Stimulated activated effector memory CD8-positive, alpha-beta T cell treated with anti-CD3 and anti-CD28 coated beads, Interleukin-12 subunit alpha, Interleukin-12 subunit beta, amount 100 ng/mL, for 72 hours (primary cell): ENCODE measurements around the gene PLEKHM2.
"Not testable (repeated sequence)": the region's sequence is repeated elsewhere in the genome, so short reads cannot be mapped to it uniquely, and the experiment has no call there.

Source experiments
- ATAC-seq: fragments of 150-1000 bp; cut with Tn5 transposase; 2 replicates; pipeline ENCODE4 v1.10.0; 2021
- DNase-seq, 2 donors: peaks; one replicate each; pipeline ENCODE4 v3.0.0; 2021 to 2022; ENCODE audit warnings: low spot score in 2 of 2
- H3K27ac Mint-ChIP-seq: one replicate; pipeline ENCODE4 v1.8.0; 2022; ENCODE audit warnings: mild to moderate bottlenecking, mixed read lengths
- H3K36me3 Mint-ChIP-seq: one replicate; pipeline ENCODE4 v1.8.0; 2022; ENCODE audit warnings: mild to moderate bottlenecking, mixed read lengths
- H3K4me1 Mint-ChIP-seq: one replicate; pipeline ENCODE4 v1.8.0; 2022; ENCODE audit warnings: mixed read lengths
- H3K4me3 Mint-ChIP-seq: one replicate; pipeline ENCODE4 v1.8.0; 2022; ENCODE audit warnings: mild to moderate bottlenecking, mixed read lengths
- H3K9me3 Mint-ChIP-seq: one replicate; pipeline ENCODE4 v1.8.0; 2022; ENCODE audit warnings: mixed read lengths

Gene PLEKHM2

GRCh38 chr1:15684042-15684461, at the start of gene PLEKHM2:
PLEKHM2 (plus strand) TSS chr1:15684320; CDS start chr1:15684559, 239 bp downstream.
- peak within 1 kb of the TSS; percentile 93 for H3K27ac Mint-ChIP-seq
- H3K4me3 Mint-ChIP-seq, result peak within 1 kb of the TSS; percentile 66
- peaks cover 37% of the 10 kb centered on the region for H3K4me1 Mint-ChIP-seq
- no peaks in the 10 kb centered on the region for H3K9me3 Mint-ChIP-seq
- peaks cover 13% of the 10 kb centered on the region for H3K36me3 Mint-ChIP-seq
- DNase-seq (peak; percentile 32 to 56), ATAC-seq (peak; percentile 84)

- H3K36me3 Mint-ChIP-seq, result peaks cover 100% of the 10 kb centered on the region
- ATAC-seq, result no peak
- no peaks in the 10 kb centered on the region for H3K9me3 Mint-ChIP-seq
These were observed 47.7 kb upstream of the PLEKHM2 start for GRCh38 chr1:15636436-15636835.

GRCh38 chr1:15637826-15638225, 46.3 kb upstream of the PLEKHM2 start:
- no peaks in the 10 kb centered on the region for H3K9me3 Mint-ChIP-seq
- H3K4me3 Mint-ChIP-seq, result no peak overlapping the region
- no peak for DNase-seq
- H3K36me3 Mint-ChIP-seq, result peaks cover 99% of the 10 kb centered on the region
- no peak for ATAC-seq
- H3K4me1 Mint-ChIP-seq, result no peaks in the 10 kb centered on the region
- no peak overlapping the region for H3K27ac Mint-ChIP-seq

More at GRCh38 chr1:15636436-15636835, 47.7 kb upstream of the PLEKHM2 start:
- Mint-ChIP-seq H3K4me3 (no peak overlapping the region), H3K4me1 (no peaks in the 10 kb centered on the region), H3K27ac (no peak overlapping the region)
- no peak for DNase-seq

DNA sequence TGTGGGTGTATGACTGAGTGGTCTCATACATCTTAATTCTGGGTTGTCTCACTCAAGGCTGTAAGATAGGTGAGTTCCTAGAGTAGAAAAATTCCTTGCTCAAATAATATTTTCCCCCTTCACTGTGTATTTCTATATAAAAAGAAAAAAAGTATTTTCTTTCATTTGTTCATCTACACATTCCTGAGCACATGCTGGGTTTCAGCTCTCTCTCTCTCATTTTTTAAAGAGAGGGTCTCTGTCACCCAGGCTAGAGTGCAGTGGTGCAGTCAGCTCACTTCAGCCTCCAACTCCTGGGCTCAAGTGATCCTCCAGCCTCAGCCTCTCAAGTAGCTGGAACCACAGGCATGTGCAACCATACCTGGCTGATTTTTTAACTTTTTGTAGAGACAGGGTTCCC, 44.9 kb upstream of the PLEKHM2 start:
- ATAC-seq, result no peak
- H3K4me3 Mint-ChIP-seq, result no peak overlapping the region
- no peak overlapping the region for H3K27ac Mint-ChIP-seq
- peaks cover 99% of the 10 kb centered on the region for H3K36me3 Mint-ChIP-seq
- no peak for DNase-seq
- H3K4me1 Mint-ChIP-seq, result no peaks in the 10 kb centered on the region
- no peaks in the 10 kb centered on the region for H3K9me3 Mint-ChIP-seq

DNA sequence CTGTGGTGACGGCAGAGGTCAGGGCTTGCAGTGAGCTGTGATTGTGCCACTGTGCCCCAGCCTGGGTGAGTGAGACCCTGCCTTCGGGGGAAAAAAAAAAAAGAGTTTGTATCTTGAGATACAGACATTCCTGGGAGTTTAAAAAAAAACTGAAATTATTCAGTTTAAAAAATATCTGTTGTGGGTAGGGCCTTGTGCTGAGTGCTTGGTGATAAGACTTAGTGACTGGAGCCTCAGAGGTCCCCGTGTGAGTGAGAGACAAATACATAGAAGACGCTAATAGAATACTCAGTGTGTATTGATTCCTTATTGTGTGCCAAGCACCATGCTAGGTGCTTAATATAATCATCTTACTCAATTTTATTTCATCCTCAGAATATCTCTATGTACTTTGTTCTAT, 44.2 kb upstream of the PLEKHM2 start:
- H3K4me3 Mint-ChIP-seq, result no peak overlapping the region
- peaks cover 99% of the 10 kb centered on the region for H3K36me3 Mint-ChIP-seq
- no peaks in the 10 kb centered on the region for H3K9me3 Mint-ChIP-seq
- no peak overlapping the region for H3K27ac Mint-ChIP-seq
- no peak for DNase-seq
- no peaks in the 10 kb centered on the region for H3K4me1 Mint-ChIP-seq
- no peak for ATAC-seq

DNA sequence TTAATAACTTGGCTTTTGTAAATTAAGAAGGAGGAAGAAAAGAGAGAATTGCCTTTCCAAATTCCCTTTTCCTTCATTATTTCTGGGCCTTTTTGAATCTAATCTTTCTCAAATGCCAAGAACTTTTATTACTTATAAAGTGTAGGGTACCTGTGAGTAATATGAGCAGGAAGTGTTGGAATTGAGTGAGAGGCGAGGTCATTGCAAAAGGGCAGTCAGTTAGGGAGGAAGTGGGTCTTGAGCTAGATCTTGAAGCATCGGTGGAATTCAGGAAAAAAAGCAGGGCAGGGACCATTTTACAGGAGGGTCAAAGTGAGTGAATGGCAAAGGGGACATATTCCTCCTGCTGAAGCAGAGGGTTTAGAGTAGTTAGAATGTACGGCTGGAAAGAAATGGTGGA, 43.5 kb upstream of the PLEKHM2 start:
- no peak overlapping the region for H3K4me3 Mint-ChIP-seq
- H3K4me1 Mint-ChIP-seq, result no peaks in the 10 kb centered on the region

DNA sequence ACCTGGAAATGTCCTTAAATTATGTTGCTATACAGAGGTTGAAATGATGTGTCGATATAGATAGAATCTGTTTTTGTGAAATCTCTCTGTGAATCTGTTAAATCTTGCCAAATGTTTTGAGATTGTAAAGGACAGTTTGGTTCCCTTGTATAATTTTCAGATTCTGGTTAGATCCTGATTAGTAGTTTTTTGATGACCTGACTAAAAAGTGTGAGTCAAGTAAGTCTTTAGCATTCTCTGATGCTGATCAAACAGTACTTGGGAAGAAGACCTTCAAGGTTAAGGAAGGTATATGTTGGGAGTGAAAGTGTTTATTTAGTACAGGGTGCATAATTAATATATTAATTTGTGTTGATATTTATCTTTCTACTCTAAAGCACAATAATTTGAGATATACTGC, 34.2 kb upstream of the PLEKHM2 start:
- no peaks in the 10 kb centered on the region for H3K4me1 Mint-ChIP-seq
- no peaks in the 10 kb centered on the region for H3K9me3 Mint-ChIP-seq
- peaks cover 100% of the 10 kb centered on the region for H3K36me3 Mint-ChIP-seq
- no peak overlapping the region for H3K27ac Mint-ChIP-seq
- no peak for DNase-seq
- ATAC-seq, result no peak
- H3K4me3 Mint-ChIP-seq, result no peak overlapping the region

More for the DNA sequence above, 43.5 kb upstream of the PLEKHM2 start:
- no peak for DNase-seq
- Mint-ChIP-seq H3K27ac (no peak overlapping the region), H3K9me3 (no peaks in the 10 kb centered on the region), H3K36me3 (peaks cover 99% of the 10 kb centered on the region)
- no peak for ATAC-seq

DNA sequence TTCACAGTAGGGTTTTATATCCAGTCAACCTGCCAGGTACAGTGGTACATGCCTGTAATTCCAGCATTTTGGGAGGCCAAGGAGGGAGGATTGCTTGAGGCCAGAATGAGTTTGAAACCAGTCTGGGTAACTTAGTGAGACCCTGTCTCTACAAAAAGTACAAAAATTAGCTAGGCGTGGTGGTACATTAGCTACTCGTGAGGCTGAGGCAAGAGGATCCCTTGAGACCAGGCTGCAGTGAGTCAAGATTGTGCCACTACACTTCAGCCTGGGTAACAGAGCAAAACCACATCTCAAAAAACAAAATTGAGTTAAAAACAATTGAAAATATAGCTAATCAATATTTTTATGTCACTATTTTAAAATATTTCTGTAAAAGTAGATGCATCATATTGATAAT, 33.7 kb upstream of the PLEKHM2 start:
- DNase-seq (no peak), ATAC-seq (no peak)
- Mint-ChIP-seq H3K4me1 (no peaks in the 10 kb centered on the region), H3K9me3 (no peaks in the 10 kb centered on the region), H3K36me3 (peaks cover 100% of the 10 kb centered on the region), H3K27ac (no peak overlapping the region), H3K4me3 (no peak overlapping the region)

GRCh38 chr1:15652130-15652529, 32.0 kb upstream of the PLEKHM2 start:
- H3K4me1 Mint-ChIP-seq, DNase-seq, H3K4me3 Mint-ChIP-seq, ATAC-seq, H3K27ac Mint-ChIP-seq, H3K9me3 Mint-ChIP-seq: not testable (repeated sequence)
- H3K36me3 Mint-ChIP-seq, result peaks cover 100% of the 10 kb centered on the region

GRCh38 chr1:15654091-15654690, 29.9 kb upstream of the PLEKHM2 start:
- no peak for ATAC-seq
- H3K4me1 Mint-ChIP-seq, result no peaks in the 10 kb centered on the region
- no peak overlapping the region for H3K27ac Mint-ChIP-seq
- peaks cover 96% of the 10 kb centered on the region for H3K36me3 Mint-ChIP-seq
- no peak for DNase-seq
- no peak overlapping the region for H3K4me3 Mint-ChIP-seq
- H3K9me3 Mint-ChIP-seq, result no peaks in the 10 kb centered on the region

GRCh38 chr1:15656464-15656863, 27.7 kb upstream of the PLEKHM2 start:
- peaks cover 96% of the 10 kb centered on the region for H3K36me3 Mint-ChIP-seq
- no peak overlapping the region for H3K4me3 Mint-ChIP-seq
- H3K27ac Mint-ChIP-seq, result no peak overlapping the region
- no peak for ATAC-seq
- H3K4me1 Mint-ChIP-seq, result no peaks in the 10 kb centered on the region
- no peaks in the 10 kb centered on the region for H3K9me3 Mint-ChIP-seq
- DNase-seq, result no peak

GRCh38 chr1:15657021-15657420, 27.1 kb upstream of the PLEKHM2 start:
- DNase-seq, result no peak
- Mint-ChIP-seq H3K4me1 (no peaks in the 10 kb centered on the region), H3K36me3 (peaks cover 96% of the 10 kb centered on the region), H3K27ac (no peak overlapping the region), H3K9me3 (no peaks in the 10 kb centered on the region), H3K4me3 (no peak overlapping the region)
- no peak for ATAC-seq

GRCh38 chr1:15660151-15660550, 24.0 kb upstream of the PLEKHM2 start:
- no peaks in the 10 kb centered on the region for H3K9me3 Mint-ChIP-seq
- H3K36me3 Mint-ChIP-seq, result peaks cover 76% of the 10 kb centered on the region
- no peaks in the 10 kb centered on the region for H3K4me1 Mint-ChIP-seq
- H3K4me3 Mint-ChIP-seq, result no peak overlapping the region
- no peak for DNase-seq
- no peak overlapping the region for H3K27ac Mint-ChIP-seq
- no peak for ATAC-seq

GRCh38 chr1:15662477-15662876, 21.6 kb upstream of the PLEKHM2 start:
- ATAC-seq (no peak), DNase-seq (no peak)
- Mint-ChIP-seq H3K9me3 (no peaks in the 10 kb centered on the region), H3K4me1 (no peaks in the 10 kb centered on the region), H3K4me3 (no peak overlapping the region), H3K27ac (no peak overlapping the region), H3K36me3 (peaks cover 53% of the 10 kb centered on the region)

DNA sequence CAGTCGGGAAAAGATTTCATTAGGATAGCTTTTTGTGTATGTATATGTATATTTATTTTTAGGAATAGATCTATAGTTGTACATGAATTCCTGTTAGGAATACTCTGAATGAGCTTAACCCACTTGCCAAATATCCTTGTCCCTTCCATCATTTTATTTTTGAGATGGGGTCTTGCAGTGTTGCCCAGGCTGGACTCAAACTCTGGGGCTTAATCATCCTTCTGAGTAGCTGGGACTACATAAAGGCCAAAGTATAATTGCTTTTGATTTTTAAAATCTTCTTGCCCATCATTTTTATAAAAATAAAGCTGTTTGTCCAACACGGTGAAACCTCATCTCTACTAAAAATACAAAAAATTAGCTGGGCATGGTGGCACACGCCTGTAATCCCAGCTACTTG, 20.2 kb upstream of the PLEKHM2 start:
- no peak for DNase-seq
- Mint-ChIP-seq H3K9me3 (no peaks in the 10 kb centered on the region), H3K27ac (no peak overlapping the region), H3K36me3 (peaks cover 42% of the 10 kb centered on the region), H3K4me3 (no peak overlapping the region), H3K4me1 (no peaks in the 10 kb centered on the region)
- ATAC-seq, result no peak

DNA sequence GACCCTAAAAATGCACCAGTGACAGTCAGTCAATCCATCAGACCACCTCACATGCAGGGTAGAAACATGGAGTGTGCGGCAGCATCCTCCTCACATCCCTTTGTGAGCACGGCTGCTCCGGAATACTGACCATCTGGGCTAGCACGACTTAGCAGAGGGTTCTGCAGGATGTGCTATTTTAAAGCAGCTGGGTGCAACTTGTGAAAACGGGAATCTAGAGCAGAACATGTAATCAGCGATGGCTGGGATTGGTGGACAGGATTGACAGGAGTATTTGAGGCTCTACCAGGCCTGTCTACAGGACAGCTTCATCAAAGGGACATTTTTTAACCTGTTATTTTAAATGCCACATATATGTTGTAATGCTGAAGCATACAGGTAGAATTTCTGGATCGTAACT, 16.8 kb upstream of the PLEKHM2 start:
- no peak for DNase-seq
- ATAC-seq, result no peak
- Mint-ChIP-seq H3K4me1 (no peaks in the 10 kb centered on the region), H3K36me3 (peaks cover 8% of the 10 kb centered on the region), H3K4me3 (no peak overlapping the region), H3K9me3 (no peaks in the 10 kb centered on the region), H3K27ac (no peak overlapping the region)
